Psoas muscle (tissue), 8 donors: ENCODE data around the gene RASSF4. TPM values are rescaled to one million over a fixed set of nuclear protein-coding genes. Genes with fewer than 3 reads are reported as not detected.

Experiments
- ATAC-seq, 4 donors: fragments of 200-7000 bp; cut with Tn5 transposase; one replicate each; pipeline ENCODE4 v1.9.1; 2020; ENCODE audit warnings: moderate library complexity in 3 of 4, mild to moderate bottlenecking in 2 of 4
- DNase-seq, 2 donors: peaks; one replicate each; pipeline ENCODE4 v3.0.0-alpha.2; 2020
- H3K27ac ChIP-seq: fragments of 200-600 bp; one replicate; pipeline ENCODE4 v1.8.0; 2022
- H3K27me3 ChIP-seq, 3 donors: fragments of 200-600 bp in 1 of 3; one replicate each; pipeline versions ENCODE4 v1.6.1 to v1.8.0; 2013 to 2022; ENCODE audit warnings: low read length in 2 of 3, mild to moderate bottlenecking in 2 of 3, moderate library complexity in 1 of 3; ENCODE audit not compliant: insufficient read depth in 3 of 3
- H3K36me3 ChIP-seq, 2 donors: fragments of 200-600 bp in 1 of 2; one replicate each; pipeline versions ENCODE4 v1.6.1 to v1.8.0; 2013 to 2022; ENCODE audit warnings: low read depth in 1 of 2, mild to moderate bottlenecking in 1 of 2, moderate library complexity in 1 of 2; ENCODE audit not compliant: insufficient read depth in 1 of 2
- H3K4me1 ChIP-seq: fragments of 200-600 bp; one replicate; pipeline ENCODE4 v1.8.0; 2022
- H3K4me3 ChIP-seq: fragments of 200-600 bp; one replicate; pipeline ENCODE4 v1.8.0; 2022; ENCODE audit warnings: mild to moderate bottlenecking
- H3K9me3 ChIP-seq: fragments of 200-600 bp; one replicate; pipeline ENCODE4 v1.8.0; 2022
- CTCF ChIP-seq: fragments of 200-600 bp; IDR thresholded peaks from one replicate; pipeline ENCODE4 v1.8.0; 2022; ENCODE audit warnings: antibody characterized with exemption
- WGBS, 3 donors: extraction: QIAGEN DNeasy Blood & Tissue Kit; methylation state at CpG; one replicate each; pipeline versions ENCODE4 v1.1.6 to v1.1.7; 2013; 5-methylcytosine and 5-hydroxymethylcytosine counted together
- intact Hi-C, 2 donors: fragments of 100-400 bp; cut with DNase I; formaldehyde crosslinking; loops; one replicate each; pipeline versions ENCODE4 v1.11.0 to v1.14.2; 2022
- polyA plus RNA-seq, 3 donors: library from polyadenylated mRNA; stranded (reverse); fragments of 200-250 nt; gene quantifications; one replicate each; pipeline ENCODE4 v1.2.3, GENCODE V29; 2013
- total RNA-seq, 4 donors: library from RNA; stranded (reverse); fragmentation: NEBNext Ultra II Directional in 2 of 4; extraction: Animal tissue kit (Norgen Biotek cat#: 25700) in 2 of 4; gene quantifications; one replicate each; pipeline versions ENCODE4 v1.2.1 to v1.2.4, GENCODE V29; 2021 to 2023
- donor health status: healthy with polysubstance abuse.
- donor health status: DM: no; HTN: no; CAD: no; lungs with moderate emphysema.
- donor health status: Bipolar disorder and iron deficiency.
- donor health status: healthy.
- donor health status: DM: yes; HTN: yes; CAD: no.
- donor health status: DM: no; HTN: no; CAD: no.
- donor health status: DM: no; HTN: no; CAD: no.
- donor health status: DM: yes; HTN: yes; CAD: no.

The RASSF4 gene
- total and polyA plus RNA-seq, 7 donors = 11.1 to 44.0 (median 18.9) TPM

DNA sequence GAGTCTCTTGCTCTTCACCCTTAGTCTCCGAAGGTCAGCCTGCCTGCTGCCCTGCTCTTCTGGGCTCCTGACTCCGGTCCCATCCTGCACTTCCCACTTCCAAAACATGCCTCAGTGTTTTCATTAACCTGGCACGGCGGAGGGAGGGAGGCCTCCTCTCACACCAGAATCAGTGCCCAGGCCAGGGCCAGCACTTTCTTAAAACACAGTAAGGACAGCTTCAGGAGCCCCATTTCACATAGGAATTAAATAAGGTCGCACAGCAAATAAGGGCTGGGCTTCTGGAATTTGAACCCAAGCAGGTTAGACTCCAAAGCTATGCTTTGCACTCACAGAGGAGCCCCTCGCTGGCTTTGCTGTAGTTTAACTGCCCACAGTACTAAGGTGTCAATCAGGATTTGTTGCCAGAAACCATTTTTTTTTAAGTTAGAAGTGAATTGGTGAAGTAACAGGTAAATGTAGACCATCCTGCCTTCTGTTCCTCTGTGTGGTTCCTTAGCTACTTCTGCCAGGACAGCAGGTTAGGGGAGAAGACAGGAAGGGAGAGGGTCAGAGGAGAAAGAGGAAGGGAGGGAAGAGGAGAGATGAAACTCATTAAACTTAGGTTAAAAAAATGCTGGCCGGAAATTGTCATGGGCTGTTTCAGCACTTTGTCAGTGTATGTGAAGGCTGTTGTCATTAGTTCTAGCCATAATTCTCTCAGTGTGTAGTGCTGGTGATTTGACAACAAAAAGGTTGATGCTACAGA is 1.1 kb downstream of the RASSF4 start:
- ATAC-seq (no peak), DNase-seq (no peak)
- peak overlapping the region; percentile 93 for H3K4me3 ChIP-seq
- peak overlapping the region; percentile 96 for H3K27ac ChIP-seq
- intact Hi-C loops = no loop called here
- H3K27me3 ChIP-seq = no peaks in the 10 kb centered on the region
- H3K9me3 ChIP-seq = no peaks in the 10 kb centered on the region
- WGBS, 3 donors = 38 to 53% (median 47%) methylated on average over 7 of the region's 7 CpGs
- peaks cover 0 to 13% of the 10 kb centered on the region in 2 donors for H3K36me3 ChIP-seq
- TF ChIP-seq CTCF = no peak
- peaks cover 62% of the 10 kb centered on the region for H3K4me1 ChIP-seq

- Histone ChIP-seq H3K36me3 (peaks cover 0 to 7% of the 10 kb centered on the region in 2 donors), H3K9me3 (no peaks in the 10 kb centered on the region), H3K4me3 (peak overlapping the region; percentile 93), H3K4me1 (peaks cover 66% of the 10 kb centered on the region), H3K27me3 (no peaks in the 10 kb centered on the region), H3K27ac (peak overlapping the region; percentile 96)
- ATAC-seq = no peak
- TF ChIP-seq CTCF = no peak
- intact Hi-C loops = no loop called here
- no peak for DNase-seq
- 42 to 47% (median 47%) methylated on average over 4 of the region's 4 CpGs for WGBS, 3 donors
Measured at GRCh38 chr10:44961230-44961571, 1.6 kb downstream of the RASSF4 start.

DNA sequence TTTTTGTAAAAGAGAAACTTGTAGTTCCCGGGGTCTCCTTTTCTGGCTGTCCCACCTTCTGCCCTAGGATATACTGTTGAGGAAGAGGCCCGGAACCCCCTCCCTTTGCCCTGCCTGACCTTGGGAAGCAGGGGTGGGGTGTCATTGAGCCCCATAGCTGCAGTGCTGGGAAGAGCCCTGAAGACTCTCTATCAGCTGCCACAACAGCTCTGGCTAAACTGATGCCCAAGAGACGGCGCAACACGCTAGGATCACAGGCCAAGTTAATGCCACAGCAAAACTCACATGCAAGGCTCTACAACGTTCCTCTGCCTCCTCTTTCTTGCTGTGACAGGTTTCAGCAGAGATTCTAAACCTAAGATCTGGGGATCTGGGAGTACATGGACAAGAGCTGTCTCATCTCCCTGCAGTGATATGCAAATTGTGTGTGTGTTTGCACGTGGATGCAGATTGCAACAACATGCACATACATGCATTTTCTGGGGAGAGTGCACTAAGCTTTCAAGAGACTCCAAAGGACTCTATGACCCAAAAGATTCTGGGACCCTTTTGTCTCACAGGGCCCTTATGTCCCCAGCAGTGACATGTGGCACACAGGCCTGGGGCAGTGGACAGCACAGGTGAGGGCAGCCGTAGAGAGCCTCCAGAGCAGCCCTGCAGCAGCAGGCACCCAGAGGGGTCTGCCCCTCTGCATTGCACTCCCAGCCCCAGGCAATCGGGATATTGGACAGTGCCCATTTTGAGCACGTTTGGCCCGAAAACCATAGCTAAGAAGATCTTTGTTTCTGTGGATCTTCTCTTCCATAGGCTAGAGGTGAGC is 2.5 kb downstream of the RASSF4 start:
- no peak for TF ChIP-seq CTCF
- ATAC-seq (no peak), DNase-seq (no peak)
- H3K4me1 ChIP-seq = peaks cover 75% of the 10 kb centered on the region
- peak overlapping the region; percentile 96 for H3K27ac ChIP-seq
- intact Hi-C loops = no loop called here
- no peaks in the 10 kb centered on the region for H3K27me3 ChIP-seq
- no peaks in the 10 kb centered on the region for H3K9me3 ChIP-seq
- 59 to 78% (median 62%) methylated on average over 11 of the region's 11 CpGs for WGBS, 3 donors
- H3K36me3 ChIP-seq = no peaks in the 10 kb centered on the region
- H3K4me3 ChIP-seq = no peak overlapping the region

- Histone ChIP-seq H3K27me3 (no peaks in the 10 kb centered on the region), H3K9me3 (no peaks in the 10 kb centered on the region), H3K27ac (peak overlapping the region; percentile 94), H3K36me3 (no peaks in the 10 kb centered on the region), H3K4me3 (peak overlapping the region; percentile 51), H3K4me1 (peaks cover 80% of the 10 kb centered on the region)
- peak; percentile 54 for TF ChIP-seq CTCF
- DNase-seq = peak; percentile 76 to 85
- intact Hi-C loops = no loop called here
- ATAC-seq = peak; percentile 67 to 77 (median 74)
- whole genome bisulfite sequencing, 3 donors = 39 to 49% (median 42%) methylated on average over 19 of the region's 19 CpGs
Measured at GRCh38 chr10:44962870-44963738, 3.5 kb downstream of the RASSF4 start.
